GM18870 (cell line): ENCODE measurements around the gene PAPPA.
A peak's percentile ranks its signal among the peaks of the same experiment; 100 is the strongest.

Experiments
- ATAC-seq: cut with Tn5 transposase; IDR thresholded peaks from one replicate; pipeline ENCODE4 v1.9.1; 2021; ENCODE audit warnings: moderate library complexity; ENCODE audit not compliant: unreplicated experiment

The PAPPA gene

GRCh38 chr9:116377179-116377798 is 223.7 kb downstream of the PAPPA start:
- no peak for ATAC-seq

GRCh38 chr9:116378873-116379272 is 225.3 kb downstream of the PAPPA start:
- ATAC-seq, result no peak

- no peak for ATAC-seq
These were observed 226.2 kb downstream of the PAPPA start for GRCh38 chr9:116379821-116380220.

DNA sequence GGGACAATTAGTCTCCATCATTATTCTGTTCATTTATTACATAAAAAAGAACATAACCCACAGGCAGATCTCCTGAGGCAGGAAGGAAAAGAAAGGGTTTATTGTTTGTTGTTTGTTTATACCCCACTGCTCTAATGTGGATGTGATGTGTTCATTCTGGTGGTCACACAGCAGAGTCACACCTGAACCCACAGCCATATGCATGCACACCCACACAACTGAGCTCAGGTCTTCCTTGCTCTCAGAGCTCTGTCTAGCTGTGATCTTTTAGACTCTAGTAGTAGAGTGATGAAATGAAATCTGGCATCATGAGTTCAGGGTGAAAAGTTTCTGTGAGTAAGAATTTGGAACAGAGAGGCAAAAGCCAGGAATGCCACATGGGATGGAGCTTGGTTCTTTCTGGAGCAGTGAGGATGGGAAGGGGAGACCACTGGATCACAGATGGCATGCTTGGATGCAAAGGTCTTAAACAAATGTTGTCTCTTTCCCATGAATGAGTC is 227.0 kb downstream of the PAPPA start:
- ATAC-seq, result no peak

DNA sequence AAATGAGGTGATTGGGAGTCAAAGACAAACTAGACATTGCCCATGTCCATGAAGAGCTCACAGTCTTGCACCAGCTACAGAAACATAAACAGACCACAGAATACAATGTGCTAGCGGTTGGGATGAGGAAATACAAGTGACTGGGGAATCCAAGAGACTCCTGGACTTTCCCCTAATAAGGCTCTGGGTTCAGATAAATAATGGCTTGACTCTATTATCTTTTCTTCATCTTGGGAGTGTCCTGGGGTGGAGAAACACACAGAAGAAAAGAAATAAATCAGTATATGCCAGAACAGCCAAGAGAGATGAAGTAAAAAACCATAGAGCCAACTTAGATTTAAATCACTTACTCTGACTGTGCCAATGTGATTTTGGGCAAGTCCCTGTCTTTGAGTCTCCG is 227.8 kb downstream of the PAPPA start:
- ATAC-seq, result no peak

DNA sequence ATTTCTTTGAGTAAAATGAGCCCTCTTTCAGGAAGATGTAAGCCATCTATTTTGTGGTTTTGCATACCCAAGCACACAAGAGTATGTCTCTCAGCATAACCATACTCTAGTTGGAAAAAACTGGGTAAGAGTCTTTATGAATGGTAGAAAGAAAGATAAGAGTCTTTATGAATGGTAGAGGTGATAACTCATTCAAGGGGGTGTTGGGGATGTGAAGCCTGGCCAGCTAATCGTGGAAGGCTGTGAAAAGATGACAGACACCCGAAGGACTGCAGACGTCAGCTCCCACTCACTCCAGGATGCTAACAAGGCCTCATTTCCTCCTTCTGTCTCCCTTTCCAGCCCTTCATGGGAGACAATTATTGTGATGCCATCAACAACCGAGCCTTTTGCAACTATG is 228.5 kb downstream of the PAPPA start:
- ATAC-seq, result no peak

GRCh38 chr9:116383133-116383532 is 229.5 kb downstream of the PAPPA start:
- ATAC-seq, result no peak

DNA sequence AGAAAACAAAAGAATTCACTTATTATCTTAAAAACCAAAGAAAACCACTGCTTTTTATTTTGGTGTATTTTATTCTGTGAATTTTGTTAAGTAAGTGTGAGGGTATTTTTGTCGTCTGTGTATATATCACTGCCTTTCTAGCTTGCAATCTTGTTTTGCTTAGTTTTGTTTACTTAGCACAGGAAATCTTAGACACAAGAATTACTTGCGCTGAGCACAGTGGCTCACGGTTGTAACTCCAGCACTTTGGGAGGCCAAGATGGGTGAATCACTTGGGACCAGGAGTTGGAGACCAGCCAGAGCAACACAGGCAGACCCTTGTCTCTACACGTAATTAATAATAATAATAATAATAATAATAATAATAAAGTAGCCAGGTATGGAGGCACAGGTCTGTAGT is 230.3 kb downstream of the PAPPA start:
- ATAC-seq, result no peak

- ATAC-seq, result peak; percentile 45
These were observed 234.5 kb downstream of the PAPPA start for GRCh38 chr9:116387934-116388698.

- peak; percentile 29 for ATAC-seq
These were observed 236.1 kb downstream of the PAPPA start for GRCh38 chr9:116389541-116390302.

- peak; percentile 71 for ATAC-seq
These were observed 237.0 kb downstream of the PAPPA start for GRCh38 chr9:116390303-116391228.

- no peak for ATAC-seq
These were observed 237.8 kb downstream of the PAPPA start for GRCh38 chr9:116391306-116391900.

DNA sequence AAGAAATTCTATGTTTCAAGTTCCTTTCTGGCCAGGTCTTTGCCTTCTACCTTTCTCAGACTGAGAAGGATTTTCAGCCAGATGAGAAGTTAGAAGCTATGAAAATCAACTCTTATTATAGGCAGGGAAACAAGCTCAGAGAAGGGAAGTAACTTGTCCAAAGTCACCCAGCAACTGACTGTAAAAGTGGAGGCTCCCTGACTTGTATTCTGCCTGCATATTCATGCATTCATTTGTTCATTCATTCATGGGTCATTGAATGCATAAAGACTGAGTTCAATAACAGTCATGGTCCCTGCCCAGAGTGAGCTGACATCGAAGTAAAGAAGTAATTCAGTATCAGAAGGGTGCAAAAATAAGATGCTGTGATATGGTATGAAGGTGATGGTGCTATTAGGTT is 239.6 kb downstream of the PAPPA start:
- ATAC-seq, result no peak

DNA sequence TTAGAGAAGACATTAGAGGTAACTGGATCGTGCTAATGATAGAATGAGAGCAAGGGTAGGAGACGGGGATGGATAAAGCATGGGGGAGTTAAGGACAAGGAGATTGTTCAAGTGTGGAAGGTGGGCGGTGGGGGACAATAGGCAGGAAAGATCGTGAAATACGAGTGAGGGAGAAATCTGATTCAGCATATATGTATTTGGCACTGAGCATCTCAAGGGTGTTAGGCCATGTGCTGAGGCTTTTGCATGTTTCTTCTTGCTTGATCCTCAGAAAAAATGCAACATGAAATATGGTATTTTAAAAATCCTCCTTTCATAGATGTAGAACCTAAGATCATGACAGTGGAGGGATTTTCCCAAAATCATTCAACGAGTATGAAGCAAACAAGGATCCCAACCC is 240.5 kb downstream of the PAPPA start:
- ATAC-seq, result no peak

DNA sequence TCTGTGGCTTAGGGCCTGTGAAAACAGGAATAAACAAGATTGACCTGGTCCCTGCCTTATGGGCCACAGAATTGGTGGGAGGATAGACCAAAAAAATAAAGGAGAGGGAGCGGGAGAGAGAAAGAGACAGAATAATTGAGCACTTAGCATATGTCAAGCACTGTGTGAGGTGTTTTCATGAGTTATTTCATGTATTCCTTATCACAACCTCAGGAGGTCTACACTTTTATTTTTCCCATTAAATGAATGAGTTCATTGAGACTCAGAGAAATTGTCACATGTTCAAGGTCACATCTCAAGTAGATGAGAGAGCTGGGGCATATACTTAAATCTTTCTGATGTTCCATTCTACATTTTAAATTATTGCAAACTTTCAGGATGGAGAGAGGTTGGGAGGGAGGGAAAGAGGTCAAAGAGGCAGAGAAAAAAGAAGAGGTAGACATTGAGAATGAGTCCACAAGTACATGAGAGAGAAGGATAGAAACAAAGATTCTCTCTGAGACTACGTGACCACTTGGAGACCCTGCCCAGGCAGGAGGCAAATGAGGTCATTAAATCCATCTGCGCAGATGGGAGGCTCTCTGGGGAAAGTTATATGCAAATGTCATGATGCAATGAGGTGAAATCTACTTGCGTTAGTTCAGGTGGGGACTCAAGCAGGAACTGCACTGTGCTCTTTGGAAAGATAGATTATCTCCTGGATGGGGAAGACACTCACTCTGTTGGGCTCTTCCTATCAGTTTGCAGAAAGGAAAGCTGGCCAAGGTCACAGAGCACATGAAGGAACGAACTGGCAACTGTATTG is 241.5 kb downstream of the PAPPA start:
- no peak for ATAC-seq

DNA sequence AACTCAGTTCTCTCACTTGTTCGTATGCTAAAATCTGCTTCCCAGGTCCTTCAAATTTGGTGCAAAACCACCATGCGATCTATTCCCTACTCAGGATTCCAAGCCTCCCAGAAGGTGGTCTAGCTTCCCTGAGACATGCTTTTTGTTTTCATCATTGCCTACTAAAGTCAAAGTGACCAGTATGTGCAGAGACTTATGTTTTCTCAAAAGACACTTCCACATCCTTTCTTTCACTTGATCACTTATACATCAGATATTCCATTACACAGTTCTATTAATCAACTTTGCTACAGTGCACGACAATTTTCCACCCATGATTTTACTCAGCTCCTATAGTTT is 242.1 kb downstream of the PAPPA start:
- ATAC-seq, result no peak

GRCh38 chr9:116403171-116403570 is 249.6 kb downstream of the PAPPA start:
- no peak for ATAC-seq

DNA sequence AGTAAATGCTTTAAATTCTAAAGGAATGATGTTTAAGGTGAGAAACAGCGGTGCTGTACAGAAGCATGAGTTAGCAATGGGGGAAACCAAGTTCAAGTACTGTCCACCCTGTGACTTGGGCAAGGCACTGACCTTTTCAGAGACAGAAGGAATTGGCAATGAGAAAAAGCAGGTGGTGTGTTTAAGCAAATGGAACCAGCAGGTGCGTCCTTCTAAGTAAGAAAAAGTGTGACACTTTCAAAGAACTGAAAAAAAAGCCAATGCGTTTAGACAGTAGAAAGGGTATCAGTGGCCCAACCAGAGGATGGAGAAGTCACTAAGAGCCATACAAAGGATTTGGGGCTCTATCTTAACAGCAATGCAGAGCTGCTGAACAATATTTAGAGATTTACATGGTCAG is 250.6 kb downstream of the PAPPA start:
- ATAC-seq, result no peak

- peak; percentile 48 for ATAC-seq
These were observed 251.7 kb downstream of the PAPPA start for GRCh38 chr9:116405321-116405720.

DNA sequence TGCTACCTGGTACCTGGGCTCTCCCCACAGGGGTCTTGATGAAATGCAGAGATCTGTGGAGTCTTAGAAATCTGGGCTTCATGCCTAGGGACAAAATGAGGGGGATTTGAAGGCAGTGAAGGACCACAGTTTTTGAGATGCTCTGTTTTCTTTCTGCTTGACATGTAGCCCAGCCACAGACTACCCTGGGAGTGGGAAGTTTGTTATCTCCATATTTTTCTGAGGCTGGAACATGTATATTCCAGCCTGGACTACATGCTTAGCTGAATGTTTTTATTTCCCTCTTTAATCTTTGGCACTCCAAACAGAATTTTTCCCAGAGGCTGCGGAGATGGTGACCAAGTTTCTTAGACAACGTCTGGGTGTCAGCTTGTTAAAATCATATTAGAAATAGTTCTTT is 252.9 kb downstream of the PAPPA start:
- no peak for ATAC-seq
